NCI-H1105 treated with DMSO at 0.1 percent for 48 hours (cell line): ENCODE measurements around the gene C15orf62.

Experiments
- DNase-seq: peaks from one replicate; lab custom pipeline; 2025; lab: John Stamatoyannopoulos, UW

C15orf62 gene

DNA sequence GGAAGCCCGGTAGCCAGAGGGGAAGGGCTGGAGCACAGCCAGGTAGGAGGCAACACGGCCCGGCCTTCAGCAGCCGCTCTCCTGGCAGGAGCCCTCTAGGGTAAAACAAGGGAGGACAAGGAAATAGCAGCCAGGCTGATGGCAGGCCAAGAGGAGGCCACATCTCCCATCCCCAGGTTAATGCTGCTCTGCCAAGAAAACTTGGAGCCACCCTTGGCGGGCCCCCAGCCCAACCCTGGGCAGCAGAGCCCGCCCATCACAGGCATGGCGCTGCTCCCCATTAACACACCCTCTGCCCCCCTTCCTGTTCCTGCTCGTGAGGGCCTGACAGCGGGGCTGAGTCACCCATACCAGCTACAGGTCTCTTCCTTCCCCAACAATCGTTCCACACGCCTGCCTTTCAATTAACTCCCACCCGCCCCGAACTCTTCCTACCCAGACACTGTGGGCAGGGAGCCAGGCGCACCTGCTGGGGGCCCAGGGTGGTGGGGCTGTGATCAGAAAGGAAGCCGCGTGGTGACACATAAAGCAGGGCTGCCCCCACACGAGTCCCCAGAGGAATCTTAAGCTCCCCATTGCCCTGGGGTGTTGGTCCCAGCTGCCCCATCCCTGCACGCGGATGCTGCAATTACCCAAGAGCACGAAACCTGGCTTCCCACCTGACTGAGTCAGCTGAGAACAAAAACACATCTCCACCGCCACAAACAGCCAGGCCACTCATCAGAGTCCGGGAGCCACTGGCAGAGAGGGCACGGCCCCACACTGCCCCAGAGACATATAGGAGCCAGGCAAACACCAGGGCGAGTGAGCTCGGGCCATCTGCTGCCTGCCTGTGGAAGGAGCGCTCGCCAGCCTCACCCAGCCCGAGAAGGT lies at the start of gene C15orf62:
TSS of gene C15orf62 (plus strand) at position 707 of the 873 bp plus-strand sequence. CDS start 516 bp downstream, outside the sequence.
- peak; percentile 73 for DNase-seq

DNA sequence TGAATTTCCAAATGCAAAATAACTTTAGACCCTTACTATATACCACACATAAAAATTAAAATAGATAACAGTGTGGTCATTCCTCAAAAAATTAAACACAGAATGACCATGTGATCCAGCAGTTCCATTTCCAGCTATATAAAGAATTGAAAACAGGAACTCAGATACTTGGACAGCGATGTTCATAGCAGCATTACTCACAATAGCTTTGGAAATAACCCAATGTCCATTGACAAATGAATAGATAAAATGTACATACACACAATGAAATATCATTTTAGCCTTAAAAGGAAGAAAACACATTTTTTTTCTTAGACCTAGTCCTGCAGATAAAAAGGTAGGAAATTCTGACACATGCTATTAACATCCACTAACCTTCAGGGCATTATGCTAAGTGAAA lies 48.1 kb upstream of the C15orf62 start:
- no peak for DNase-seq

DNA sequence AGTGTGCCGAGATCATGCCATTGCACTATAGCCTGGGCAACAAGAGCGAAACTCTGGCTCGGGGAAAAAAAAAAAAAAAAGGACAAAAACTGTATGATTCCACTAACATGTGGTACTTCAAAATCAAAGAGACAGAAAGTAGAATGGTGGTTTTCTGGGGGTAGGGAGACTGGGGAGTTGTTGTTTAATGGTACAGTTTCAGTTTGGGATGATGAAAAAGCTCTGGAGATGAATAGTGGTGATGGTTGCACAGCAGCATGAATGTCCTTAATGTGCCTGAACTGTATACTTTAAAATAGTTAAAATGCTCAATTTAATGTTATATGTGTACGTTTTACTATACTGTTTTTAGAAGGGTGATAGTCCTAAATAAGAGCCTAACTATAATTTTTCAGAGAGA lies 47.4 kb upstream of the C15orf62 start:
- no peak for DNase-seq

DNA sequence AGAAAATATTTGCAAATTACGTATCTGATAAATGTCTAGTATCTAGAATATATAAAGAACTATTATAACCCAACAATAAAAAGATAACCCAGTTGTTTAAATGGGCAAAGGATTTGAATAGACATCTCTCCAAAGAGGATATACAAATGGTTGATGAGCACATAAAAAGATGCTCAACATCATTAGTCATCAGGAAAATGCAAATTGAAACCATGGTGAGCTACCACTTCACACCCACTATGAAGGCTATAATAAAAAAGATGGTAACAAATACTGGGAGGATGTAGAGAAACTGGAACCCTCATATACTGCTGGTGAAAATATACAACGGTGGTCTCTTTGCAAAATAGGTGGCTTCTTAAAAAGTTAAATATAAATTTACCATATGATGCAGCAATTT lies 46.8 kb upstream of the C15orf62 start:
- no peak for DNase-seq

- DNase-seq: no peak
These were observed 45.9 kb upstream of the C15orf62 start for GRCh38 chr15:40723919-40724318.

GRCh38 chr15:40731034-40731433 lies 38.7 kb upstream of the C15orf62 start:
- DNase-seq: no peak

DNA sequence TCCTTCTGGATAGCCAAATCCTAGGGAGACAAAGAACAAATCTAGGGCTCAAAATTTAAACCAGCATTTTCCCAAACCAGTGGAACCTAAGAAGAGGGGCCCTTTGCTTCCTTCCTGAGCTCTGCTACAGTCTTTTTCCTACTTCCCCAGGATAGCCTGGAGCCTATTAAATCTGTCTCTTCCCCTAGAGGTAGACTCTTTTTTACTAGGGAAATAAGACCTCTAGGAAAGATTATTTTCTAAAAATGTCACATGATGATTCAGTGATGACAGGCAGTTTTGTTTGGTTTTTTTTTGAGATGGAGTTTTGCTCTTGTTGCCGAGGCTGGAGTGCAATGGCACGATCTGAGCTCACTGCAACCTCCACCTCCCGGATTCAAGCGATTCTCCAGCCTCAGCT lies 33.2 kb upstream of the C15orf62 start:
- no peak for DNase-seq

- peak; percentile 2 for DNase-seq
These were observed 32.7 kb upstream of the C15orf62 start for GRCh38 chr15:40737048-40737447.

DNA sequence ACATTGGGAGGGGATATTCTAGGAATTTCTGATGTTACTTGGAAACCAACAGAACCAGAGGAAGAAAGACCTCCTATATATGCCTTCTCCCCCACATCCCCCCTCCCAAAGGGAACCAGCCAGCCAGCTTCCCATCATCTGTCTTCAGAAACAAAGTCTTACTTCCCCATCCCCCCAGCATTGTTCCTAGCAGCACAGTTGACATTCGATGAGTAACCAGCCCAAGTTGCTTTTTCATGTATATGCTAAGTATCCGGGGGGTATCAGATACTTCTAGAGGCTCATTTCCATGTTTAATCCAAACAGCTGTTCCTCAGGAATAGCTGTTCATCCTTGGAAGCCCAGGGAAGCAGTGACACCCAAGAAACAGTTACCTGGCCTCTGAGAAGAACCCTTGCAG lies 30.7 kb upstream of the C15orf62 start:
- no peak for DNase-seq

- DNase-seq: no peak
These were observed 29.9 kb upstream of the C15orf62 start for GRCh38 chr15:40739854-40740253.

DNA sequence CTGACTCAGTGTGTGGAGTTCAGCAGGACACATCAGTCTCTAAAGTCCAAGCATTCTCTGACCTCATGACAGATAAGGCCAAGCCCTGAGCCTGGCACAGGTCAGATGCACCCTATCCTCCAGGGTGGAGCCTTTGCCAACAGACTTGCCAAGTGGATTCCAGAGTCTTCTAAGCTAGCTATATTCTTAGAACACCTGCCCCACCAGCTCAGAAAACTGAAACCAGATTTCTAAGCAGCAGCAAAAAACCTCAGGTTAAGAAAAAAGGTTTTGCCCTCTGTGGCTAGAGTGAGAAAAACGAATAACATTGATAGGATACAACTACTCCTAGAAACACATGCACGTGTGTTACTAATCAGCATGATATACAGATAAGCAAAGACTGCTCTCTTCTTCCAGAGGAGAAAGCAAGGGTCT lies 26.3 kb upstream of the C15orf62 start:
- DNase-seq: no peak

DNA sequence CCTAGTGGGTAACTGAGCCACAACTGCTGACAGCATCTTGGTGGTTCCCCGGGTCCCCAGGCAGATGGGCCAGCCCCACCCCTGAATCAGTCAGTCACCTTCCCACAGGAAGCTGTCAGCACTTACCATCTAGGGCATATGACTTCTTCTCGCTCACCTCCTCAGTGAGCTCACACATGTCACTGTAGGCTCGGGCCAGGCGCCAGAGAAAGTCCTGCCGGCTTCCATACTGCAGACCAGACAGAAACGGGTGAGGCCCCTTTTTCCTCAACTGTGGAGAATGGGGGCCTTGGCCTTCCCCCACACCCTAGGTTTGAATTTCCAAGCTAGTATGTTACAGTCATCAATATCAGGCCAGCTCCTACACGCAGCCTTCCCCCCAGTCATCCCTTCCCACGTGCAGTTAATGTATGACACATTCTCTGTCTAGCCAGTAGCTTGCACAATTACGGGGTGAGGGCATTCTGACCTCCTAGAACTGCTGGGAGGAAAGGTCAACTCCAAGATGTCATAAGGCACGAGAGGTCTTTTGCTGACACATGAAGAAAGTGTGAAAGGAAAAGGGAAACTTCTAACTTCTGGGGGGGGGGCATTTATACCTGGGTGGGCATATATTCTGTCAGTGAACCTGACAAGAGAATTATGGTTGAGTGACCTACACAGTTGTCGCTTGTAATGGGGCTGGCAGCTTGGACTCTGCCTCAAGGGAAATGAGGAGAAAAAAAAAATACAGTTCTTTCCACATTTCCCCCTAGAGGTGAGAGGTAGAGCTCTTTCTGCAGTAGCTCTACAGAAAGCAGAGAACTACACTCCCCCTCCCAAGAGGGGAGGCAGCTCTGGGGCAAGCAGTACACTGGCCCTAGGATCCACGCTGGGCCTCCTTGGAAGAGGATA lies 25.6 kb upstream of the C15orf62 start:
- DNase-seq: no peak

- no peak for DNase-seq
These were observed 25.0 kb upstream of the C15orf62 start for GRCh38 chr15:40744815-40745152.

DNA sequence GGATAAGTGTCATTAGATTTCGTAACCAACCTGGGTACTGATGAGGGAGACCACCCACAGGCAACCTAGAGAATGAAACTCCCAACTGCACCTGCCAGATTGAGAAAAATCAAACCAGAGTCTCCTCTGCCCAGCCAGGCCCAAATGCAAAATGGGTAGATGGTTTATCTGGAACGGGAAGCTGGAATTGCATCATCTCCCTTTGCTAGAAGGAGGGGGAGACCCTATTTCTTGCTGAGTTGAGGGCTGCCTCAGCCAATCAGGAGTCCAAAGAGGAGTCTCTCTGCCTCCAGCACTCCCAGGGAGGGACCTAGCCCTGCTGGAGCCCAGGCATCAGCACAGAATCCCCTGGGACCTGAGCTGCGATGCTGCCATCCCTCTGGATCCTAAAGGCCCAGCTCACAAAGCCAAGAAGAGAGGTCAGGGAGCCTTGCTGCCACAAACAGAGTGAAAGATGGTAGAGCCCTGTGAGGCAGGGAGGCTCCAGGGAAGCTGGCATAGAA lies 22.8 kb upstream of the C15orf62 start:
- DNase-seq: no peak

GRCh38 chr15:40747685-40748631 lies 21.8 kb upstream of the C15orf62 start:
- DNase-seq: no peak

- no peak for DNase-seq
These were observed 20.6 kb upstream of the C15orf62 start for GRCh38 chr15:40749151-40749630.

GRCh38 chr15:40750885-40751284 lies 18.9 kb upstream of the C15orf62 start:
- no peak for DNase-seq

DNA sequence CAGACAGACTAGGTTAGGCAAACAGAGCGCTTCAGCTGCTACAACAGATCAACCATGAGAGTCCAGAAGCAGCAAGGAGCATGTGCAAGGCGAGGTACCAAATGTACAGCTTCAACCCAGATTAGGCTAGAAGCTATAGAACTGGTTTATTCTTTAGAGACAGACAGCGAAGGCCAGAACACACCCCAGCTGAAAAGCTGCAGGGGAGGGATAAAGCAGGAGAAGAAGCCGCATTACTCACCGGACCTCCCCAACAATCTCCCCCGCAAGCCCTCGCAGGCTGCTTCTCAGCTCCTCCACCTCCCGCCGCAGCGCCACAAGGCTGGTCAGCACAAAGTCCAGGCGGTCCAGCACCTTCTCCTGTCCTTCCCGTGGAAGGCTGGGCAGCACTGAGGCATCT lies 18.0 kb upstream of the C15orf62 start:
- DNase-seq: no peak

DNA sequence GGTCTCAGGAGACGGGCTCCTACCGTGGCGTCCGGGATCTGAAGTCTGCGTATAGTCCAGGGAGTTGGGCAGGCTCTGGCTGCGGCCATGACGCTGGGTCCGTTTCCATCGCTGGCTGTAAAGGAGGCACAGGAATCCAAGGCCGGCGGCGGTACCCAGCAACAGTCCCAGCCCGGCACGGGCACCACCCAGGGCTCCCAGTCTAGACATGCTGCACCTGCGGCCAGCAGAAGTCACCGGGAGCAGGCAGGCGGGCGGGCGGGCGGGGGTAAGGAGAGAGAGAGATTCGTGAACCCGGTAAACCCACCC lies 15.3 kb upstream of the C15orf62 start:
- no peak for DNase-seq

DNA sequence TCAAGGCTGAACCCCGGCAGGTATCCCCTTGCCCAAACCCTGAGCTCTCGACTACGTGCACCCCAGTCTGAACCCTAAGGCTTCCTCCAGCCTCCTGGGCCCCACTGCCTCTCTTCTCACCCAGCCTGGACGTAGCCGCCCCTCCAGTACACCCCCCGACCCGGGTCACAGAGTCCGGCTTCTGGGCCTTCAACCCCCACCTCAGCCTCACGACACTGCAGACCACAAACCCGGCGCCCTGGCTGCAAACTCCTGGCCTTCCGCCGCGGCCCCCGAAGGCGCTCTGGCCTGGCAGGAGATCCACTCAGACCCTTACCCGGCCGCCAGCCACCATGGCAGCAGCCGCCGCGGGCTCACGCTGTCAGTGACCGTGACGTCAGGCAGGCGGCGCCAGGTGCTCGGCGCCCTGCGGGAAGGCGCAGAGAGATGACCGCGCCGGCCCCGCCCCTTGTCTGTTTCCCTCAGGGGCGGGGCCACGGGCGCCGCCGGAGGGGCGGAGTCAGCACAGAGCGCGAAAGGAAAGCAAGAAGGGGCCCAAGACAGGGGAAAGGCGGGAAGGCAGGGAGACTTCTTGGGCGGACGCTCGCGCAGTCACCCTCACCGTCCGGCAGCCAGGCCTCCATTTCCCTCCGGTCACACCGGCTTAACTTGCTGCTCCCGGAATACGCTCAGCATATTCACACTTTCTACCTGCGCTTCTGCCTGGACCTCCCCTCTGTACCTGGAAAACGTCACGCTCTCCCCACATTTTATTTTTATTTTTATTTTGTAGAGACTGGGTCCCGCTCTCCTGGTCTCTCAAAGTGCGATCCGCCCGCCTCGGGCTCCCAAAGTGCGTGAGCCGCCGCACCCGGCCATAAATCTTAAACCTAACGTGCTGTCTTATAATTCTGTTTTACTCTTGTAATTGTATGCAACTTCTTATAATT lies 14.6 kb upstream of the C15orf62 start, which contains the start of gene RMDN3:
TSS of gene RMDN3 (minus strand) at position 372 of the 929 bp plus-strand sequence. CDS start 471 bp downstream, outside the sequence.
- peak; percentile 78 for DNase-seq
